Activated CD4-positive, alpha-beta T cell treated with anti-CD3 and anti-CD28 coated beads for 48 hours (primary cell): Measurements from ENCODE around the gene RNF41.
"Not testable (repeated sequence)": the region's sequence is repeated elsewhere in the genome, so short reads cannot be mapped to it uniquely, and the experiment has no call there.

Experiments used
- DNase-seq: peaks from one replicate; pipeline ENCODE4 v3.0.0-alpha.2; 2020

The RNF41 gene

DNA sequence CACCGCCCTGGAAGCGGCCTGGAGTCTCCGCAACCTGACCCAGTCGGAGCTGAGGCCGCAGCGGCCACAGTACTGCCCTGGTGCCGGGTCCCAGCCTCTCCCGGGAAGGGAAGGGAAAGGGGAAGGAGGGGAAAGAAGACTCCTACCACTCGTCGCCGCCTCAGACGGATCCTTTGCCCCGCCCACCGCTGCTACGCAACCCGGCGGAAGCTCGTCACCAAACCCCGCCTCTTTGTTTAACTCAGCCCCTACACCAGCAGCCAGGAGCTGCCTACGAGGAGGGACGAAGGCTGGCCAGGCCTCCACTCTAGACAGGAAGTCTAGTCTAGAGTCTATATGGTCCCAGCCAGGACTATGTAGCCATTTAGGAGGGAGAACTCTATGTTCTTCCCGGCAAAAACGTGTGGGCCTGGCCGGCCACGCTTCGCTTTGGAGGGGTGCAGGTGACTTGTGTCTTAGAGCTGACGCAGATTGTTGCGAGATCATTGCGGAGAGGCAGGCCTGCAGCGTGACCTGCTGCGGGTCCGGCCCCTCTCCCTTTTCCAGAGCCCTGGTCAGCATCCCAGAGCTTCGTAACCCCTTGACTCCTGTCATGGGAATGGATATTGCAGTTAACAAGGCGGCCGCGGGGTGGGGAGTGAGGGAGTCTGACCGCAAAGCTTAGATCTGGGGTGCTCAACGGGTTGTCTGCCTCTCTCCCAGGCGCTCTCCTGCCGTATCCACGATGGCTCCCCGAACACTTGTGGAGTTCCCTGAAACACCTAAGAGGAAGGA is at the start of gene RNF41:
Gene RNF41, minus strand, starts transcription at position 166 of the 774 bp plus-strand sequence. CDS start 7,875 bp downstream, outside the sequence.
- DNase-seq: peak; percentile 94

DNA sequence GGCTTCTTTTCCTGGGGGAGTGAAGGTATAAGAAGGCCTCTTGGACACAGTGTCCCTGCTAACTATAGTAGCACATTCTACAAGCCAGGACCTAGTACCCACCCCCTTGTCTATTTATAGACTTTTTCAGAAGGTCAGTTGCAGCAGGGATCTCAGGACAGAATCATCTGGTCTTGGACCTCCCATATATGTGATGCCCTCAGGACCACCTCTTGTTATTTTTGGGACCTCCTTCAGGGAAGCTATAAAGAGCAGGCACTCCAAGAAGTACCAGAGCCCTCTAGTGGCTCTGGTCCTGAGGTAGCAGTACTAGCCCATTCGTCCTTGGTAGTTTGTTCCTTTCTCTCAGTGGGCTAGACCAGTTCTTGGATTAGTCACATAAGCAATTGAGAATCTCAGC is 49.3 kb upstream of the RNF41 start:
- no peak for DNase-seq

DNA sequence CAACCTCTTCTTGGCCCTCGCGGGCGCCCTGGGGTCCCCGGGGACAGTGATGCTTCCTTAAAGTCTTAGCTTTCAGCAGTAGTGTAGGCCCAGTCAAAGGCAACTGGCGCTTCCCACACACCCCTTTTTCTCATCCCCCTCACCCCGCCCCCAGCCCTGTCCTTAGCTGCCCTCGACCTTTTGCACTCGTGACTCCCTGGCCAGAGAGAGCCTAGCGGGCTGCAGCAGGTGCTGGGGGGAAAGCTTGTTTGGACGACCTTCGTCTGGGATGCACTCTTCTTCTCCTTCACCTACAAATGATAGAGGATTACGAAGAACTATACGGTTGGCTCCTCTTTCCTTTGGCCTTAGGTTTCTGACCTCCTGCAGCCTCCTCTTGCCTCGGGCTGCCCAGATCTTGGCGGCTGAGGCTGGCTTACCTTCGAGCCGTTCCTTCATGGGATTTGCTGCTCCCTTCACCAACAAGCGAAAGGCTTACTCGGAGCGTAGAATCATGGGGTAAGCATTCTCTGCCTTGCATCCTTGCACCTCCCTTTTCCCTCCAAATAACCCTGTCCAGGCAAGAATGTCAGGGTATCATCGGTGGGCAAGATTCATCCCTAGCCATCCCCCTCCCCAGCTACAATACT is 45.8 kb upstream of the RNF41 start:
- no peak for DNase-seq

DNA sequence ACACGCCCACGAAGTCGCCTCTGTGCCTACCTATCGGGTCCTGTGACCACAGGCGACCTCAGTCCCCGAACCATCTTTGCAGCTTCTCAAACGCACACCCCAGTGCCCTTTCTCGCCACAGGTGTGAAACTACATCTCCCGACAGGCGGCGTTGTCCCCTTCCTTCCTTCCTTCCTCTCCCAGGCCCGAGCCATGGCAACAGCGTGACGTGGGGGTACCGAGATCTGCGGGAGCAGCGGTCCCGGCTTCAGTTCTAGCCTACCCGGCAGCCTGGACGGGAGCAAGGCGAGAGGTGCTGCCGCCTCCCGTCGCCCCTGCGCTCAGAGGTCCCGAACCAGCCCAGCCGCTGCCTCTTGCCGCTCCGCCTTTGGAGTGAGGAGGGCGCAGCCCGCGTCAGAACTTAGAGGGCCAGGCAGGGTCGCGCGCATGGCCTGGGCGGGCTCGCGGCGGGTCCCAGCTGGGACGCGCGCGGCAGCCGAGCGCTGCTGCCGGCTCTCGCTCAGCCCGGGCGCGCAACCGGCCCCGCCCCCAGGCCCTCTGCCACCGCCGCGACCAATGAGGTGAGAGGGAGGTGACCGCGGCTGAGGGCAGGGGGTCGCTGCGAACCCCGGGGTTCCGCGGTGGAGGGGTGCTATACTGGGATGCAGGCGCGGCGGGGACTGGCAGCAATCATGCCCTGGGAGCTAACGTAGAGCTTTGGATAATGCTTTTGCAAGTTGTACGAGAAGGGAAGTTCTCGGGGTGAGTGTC is 45.1 kb upstream of the RNF41 start, which contains the start of gene COQ10A:
Gene COQ10A, plus strand, starts transcription at position 250 of the 750 bp plus-strand sequence. Its CDS starts 177 bp downstream, at position 427.
- peak; percentile 89 for DNase-seq

DNA sequence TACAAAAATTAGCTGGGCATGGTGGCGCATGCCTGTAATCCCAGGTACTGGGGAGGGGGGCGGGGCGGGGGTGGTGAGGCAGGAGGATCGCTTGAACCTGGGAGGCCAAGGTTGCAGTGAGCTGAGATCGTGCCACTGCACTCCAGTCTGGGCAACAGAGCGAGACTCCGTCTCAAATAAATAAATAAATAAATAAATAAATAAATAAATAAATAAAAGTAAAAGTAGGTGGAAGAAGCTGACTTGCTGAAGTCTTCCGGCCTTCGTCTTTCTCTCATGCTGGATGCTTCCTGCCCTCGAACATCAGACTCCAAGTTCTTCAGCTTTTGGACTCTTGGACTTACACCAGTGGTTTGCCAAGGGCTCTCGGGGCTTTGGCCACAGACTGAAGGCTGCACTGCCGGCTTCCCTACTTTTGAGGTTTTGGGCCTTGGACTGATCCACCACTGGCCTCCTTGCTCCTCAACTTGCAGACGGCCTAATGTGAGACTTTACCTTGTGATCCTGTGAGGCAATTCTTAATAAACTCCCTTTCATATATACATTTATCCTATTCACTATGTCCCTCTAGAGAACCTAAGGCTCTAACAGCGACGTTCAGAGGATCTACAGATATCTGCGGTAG is 44.5 kb upstream of the RNF41 start:
- DNase-seq: not testable (repeated sequence)

DNA sequence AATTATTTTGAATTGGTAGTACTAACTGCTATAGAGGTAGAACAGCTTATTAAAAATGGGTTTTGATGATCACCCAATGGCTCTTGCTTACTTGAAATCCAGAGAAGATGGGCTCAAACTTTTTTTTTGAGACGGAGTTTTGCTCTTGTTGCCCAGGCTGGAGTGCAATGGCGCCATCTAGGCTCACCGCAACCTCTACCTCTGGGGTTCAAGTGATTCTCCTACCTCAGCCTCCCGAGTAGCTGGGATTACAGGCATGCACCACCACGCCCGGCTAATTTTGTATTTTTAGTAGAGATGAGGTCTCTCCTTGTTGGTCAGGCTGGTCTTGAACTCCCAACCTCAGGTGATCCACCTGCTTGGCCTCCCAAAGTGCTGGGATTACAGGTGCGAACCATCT is 41.2 kb upstream of the RNF41 start:
- DNase-seq: peak; percentile 34

DNA sequence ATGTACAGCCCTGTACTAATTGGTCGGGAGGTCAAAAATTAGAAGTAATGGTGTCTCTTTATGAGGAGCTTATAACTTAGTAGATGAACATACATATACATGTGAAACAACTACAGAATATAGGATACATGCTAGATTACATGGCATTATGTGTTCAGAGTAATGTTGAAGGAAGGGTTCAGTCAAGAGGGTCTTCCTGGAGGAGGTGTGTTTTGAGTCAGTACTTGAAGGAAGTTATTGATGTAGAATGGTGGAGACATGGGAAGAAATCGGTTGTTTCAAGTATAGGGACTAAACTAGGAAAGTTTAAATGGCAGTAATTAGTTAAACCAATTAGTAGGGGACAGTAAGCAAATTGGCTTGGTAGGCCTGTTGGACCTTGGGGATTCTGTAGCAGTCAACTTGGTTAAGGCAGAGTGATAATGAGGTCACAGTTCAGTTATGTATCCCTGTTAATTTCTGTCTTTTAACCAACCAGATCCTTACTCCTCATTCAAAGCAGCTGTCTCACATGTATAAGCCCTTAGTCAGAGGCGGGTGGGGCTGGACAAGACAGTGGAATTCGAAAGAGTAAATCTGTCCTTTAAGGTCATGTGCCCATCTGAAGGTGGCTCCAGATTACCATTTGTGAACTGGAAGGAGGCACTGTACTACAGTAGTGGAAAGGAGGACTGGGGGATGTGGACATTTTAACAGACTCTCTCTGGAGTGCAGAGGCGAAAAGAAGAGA is 39.9 kb upstream of the RNF41 start:
- DNase-seq: no peak

DNA sequence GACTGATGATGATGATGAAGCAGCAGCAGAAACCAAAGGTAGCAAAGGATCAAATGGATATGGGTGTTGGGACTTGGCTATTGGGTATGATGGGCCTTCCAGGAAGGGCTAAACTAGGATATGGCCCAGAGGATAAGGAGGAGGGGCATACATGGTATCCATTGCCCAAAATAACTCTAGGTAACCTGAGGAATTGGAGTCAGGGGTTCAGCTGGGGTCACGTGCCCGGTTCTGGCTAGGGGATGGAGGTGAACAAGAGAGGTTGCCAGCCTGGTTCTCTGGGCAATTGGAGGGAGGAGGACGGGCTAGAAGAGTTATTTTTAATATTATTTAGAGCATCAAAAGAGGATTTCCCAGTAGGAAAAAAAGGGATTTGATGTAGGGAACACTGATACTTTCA is 39.2 kb upstream of the RNF41 start:
- no peak for DNase-seq

DNA sequence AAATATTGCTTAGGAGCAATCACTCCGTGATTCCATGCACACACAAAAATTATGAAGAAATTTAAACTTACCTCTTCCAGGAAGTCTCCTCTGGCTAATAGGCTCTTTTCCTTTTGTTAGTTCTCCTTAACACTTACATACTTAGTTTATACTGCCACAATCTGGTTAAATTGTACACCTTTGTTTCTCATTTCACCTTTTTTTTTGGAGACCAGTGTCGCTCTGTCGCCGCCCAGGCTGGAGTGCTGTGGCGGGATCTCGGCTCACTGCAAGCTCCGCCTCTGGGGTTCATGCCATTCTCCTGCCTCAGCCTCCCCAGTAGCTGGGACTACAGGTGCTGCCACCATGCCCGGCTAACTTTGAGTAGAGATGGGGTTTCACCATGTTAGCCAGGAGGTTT is 38.7 kb upstream of the RNF41 start:
- no peak for DNase-seq

DNA sequence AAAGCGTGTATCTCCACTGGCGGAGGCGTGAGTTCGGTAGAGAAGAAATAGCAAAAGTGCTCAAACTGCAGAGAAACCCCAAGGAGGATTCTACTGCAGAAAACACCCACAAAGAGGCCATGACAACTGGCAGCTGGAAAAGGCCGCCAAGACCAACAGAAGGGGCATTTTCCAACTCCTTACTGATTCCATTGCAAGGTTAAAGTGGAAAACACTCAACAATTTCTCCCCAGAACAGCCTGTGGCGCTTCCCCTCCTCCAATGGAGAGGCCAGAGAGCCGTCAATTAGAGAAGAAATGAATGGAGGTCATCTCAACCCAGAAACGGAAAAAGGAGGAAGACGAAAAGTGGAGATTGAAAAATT is 37.1 kb upstream of the RNF41 start:
- no peak for DNase-seq

DNA sequence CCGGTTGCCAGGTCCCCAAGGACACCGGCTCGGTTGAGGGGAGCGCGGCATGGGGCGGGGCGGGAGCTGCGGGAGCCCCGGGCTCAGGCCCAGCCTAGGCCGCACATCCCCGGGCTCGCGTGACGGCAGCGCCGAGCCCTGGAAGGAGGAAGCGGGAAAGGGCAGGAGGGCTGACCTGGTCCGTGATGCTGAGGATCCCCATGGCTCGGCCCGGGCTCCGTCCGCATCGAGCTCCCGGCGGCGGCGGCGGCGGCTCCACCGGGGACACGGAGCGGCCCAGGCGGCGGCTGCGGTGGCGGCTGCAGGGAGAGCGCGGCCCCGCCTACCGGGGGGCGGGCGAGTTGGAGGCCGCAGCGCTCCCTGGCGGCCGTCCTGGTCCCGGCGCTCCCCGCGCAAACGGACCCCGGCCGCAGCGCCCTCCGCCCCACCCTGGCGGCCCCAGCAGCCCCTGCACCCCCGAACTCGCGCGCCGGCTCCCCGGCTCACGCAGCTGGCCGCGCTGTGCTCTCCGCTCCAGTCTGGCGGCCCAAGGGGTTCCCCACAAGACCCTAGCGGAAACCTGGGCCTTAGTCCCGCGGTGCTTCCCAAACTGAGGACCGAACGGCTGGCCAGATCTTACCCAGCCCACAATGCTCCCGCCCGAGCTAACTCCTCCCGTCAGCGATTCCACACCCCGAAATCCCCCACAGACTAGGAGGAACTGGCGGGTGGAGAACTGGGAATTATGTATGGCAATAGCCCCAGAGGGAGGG is 36.5 kb upstream of the RNF41 start, which contains the start of gene ANKRD52:
Gene ANKRD52, minus strand, starts transcription at position 317 of the 752 bp plus-strand sequence. Its CDS starts 115 bp downstream, at position 202.
- DNase-seq: peak; percentile 82

DNA sequence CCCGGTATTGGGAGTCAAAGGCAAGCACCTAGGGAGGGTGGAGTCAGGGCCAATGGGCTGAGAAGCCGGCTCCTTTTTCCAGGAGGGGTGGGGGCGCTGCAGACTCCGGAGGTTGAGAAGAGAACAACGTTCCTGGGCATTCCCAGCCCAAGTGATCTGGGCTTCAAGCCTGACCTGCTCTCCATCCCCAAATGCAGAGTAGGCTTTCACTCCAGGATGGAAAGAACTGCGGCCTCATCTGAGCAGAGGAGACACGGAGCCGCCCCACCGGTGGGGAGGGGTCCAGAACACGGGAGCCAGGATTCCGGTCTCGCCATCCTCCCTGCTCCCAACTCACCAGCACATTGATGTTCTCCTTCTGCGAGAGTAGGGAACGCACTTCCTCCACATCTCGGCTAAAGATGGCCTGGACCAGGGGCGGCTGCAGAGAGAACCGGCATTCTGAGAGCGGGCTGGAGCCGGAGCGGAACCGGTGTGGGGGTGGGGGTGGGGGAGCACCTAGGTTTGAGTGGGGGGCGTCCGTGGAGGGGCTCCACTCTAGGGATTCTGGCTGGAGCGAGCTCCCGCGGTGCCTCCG is 35.9 kb upstream of the RNF41 start:
- DNase-seq: no peak

DNA sequence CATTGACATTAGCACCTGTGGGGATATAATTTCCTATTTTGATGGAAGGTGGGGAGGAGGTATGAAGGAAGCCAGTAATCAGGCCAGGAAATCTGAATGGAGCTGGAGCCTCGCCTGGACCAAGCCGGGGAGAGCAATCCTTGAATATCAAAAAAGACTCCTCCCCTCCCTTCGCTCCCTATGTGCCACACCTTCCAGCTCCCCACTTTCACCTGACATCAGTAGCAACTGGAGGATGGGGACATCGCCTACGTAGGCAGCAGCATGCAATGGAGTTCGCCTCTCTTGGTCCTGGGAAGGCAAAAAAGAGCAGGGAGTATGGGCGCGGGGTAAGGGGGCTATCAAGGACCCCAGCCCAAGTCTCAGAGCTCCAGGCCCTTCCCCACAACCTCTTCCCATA is 35.3 kb upstream of the RNF41 start:
- no peak for DNase-seq

DNA sequence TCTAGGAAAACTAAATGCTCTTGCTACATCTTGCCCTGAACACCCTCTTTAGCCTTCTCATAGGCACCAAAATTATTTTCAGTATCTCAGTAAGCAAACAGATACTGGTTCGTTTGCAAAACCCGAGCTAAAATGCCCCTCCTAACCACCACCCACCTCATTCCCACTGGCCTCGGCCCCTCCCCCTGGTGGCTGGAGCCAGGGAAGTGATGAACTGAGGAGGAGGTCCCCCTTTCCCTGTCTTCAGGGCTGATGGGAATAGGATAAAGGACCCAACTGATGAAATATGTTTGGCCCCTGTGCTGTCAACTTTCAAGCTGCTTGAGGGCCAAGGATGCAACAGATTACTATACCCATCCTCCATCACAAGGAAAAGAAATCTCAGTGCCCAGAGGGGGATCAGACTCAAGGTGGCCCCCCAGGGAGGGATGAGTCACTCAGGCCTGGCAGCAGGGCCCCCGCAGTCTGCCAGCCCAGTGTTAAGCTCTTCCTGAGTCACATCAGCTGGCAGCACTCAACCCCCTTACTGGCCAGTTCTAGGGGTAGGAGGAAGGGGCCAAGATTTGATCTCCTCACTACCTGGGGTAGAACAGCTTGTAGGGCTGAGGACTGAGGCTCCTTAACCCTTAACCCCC is 34.7 kb upstream of the RNF41 start:
- DNase-seq: no peak

DNA sequence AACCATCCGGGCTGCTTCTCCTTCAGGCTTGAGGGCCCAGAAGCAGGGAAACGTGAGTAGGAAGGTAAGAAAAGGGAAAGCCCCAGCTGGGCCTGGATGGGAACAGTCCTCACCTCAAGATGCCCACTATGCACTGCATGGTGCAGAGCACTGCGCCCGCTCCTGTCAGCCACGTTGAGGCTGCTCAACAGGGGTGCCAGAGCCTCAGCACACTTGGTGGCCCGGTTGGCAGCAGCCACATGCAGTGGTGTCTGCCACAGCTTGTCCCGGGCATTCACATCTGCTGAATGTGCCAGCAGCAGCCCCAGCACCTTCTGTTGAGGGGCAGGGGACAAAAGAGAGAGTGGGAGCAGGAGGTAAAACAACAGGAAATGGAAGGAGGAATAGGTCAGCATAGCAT is 33.9 kb upstream of the RNF41 start:
- DNase-seq: no peak

DNA sequence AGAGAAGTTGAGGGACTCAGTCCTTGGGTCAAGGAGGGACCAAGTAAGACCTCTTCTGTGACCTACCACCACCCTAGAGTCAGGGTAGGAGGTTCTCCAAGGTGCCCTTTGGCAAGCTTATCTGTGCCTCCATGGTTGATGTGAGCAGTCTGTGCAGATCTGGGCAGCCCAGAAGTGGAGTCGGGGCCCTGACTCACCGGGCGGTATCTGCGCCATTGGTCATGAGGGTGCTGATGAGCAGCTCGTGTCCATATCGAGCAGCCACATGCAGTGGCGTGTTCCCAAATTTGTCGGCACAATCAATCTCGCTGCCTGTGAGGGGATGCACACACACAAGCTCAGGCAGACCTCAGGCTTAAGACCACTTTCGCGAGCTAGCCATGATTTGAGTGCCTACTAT is 31.4 kb upstream of the RNF41 start:
- DNase-seq: no peak

DNA sequence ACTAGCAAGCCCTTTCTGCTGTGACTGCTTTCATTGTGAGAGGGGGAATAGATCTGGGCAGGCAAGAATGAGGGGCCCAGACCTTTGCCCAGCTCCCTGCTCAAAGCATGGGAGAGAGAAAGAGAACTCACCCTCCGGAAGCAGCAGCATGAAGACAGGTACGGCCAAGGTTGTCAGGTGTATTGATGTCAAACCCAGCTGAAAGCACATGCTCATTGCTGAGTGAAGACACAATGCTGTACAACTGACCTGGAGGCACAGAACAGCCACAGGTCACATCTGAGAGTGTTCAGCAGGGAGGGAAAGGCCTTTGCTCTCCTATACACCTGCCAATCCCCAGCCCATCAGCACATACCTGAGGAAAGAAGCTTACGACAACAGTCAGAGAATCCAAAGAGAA is 30.9 kb upstream of the RNF41 start:
- DNase-seq: no peak

DNA sequence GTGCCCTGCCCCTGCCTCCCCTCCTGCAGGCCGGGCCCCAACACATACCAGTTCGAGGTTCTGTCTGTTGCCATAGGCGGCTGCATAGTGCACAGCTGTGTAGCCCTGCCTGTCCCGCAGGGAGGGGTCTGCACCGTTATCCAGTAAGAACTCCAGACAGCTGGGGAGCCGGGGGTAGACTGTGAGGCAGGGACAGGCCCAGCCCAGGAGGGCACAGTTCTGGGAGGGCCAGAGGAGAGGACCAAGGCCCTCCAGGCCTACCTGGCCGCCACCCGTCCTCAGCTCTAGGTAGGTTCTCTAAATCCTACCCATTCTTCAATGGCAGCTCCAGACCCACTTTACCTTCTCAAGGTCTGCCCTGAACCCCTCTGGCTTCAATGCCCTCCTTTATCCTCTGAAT is 27.0 kb upstream of the RNF41 start:
- no peak for DNase-seq

DNA sequence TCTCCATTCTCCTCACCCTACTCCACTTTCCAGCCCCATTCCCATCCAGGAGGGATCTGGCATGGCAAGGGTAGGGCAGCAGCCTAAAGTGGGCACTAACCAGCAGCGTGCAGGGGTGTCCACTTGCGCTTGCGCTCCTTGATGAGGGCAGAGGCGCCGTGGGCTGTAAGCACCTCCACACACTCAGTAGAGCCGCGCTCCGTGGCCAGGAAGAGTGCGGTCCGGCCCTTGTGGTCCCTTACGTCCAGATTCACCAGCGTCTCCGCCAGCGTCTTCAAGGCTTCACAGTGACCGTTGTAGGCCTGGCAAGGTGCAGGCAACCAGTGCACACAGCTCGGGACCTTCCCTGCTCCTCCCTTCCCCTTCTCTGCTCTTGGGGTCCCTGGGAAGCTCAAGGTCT is 26.2 kb upstream of the RNF41 start:
- DNase-seq: no peak

DNA sequence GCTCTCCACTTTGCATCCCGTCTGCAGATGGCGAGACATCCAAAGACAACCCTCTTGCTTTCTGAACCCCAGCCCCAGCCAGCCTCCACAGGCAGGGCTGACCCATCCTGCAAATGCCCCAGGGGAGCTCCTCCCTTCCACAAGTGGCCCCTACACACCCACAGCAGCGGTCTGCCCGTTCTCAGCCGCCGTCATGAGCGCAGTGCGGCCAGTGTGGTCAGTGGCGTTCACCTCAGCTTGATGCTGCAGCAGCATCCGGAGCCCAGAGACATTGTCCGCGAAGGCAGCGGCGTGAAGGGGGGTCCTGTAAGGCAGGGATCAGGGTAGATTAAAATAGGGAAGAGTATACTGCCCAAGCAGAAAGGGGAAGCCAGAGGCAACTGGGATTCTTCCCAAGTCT is 22.8 kb upstream of the RNF41 start:
- no peak for DNase-seq

DNA sequence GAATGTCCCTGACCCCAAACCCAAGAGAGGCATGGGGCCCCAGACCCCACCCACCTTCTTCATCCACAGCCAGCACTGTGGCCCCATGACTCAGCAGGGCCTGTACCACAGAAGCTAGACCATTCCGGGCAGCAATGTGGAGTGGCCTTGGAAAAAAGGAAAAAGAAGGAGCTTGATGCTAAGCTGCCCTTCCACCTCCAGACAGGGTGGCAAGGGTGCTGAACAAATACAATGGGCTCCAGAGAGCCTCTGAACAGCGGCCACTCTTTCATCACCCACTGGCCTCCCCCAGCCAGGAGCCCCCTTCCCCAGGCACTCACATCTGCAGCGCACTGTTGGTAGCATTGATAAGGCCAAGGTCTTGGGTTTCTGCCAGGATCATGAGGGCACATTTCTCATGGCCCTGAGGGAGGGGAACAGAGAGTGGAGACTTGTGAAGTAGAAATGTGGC is 22.0 kb upstream of the RNF41 start:
- DNase-seq: no peak
